Loucy (cell line): Measurements from ENCODE around the gene RPL12.

Experiments used
- H2AFZ ChIP-seq: fragments of 200-600 bp; sonication (generic); 2 replicates; pipeline ENCODE4 v1.6.0; 2016; ENCODE audit warnings: antibody characterized with exemption, mild to moderate bottlenecking, low read length, moderate library complexity
- H3F3A ChIP-seq: fragments of 200-600 bp; 2 replicates; pipeline ENCODE4 v1.6.0; 2016; ENCODE audit warnings: antibody characterized with exemption, low read depth, mild to moderate bottlenecking
- H3K27me3 ChIP-seq: fragments of 200-600 bp; sonication (generic); 2 replicates; pipeline ENCODE4 v1.6.1; 2014; ENCODE audit warnings: low read length, mild to moderate bottlenecking; ENCODE audit not compliant: insufficient read depth, poor library complexity, severe bottlenecking
- H3K36me3 ChIP-seq: fragments of 200-600 bp; sonication (generic); 2 replicates; pipeline ENCODE4 v1.6.1; 2016; ENCODE audit warnings: low read length; ENCODE audit not compliant: insufficient read depth
- H3K4me1 ChIP-seq: fragments of 200-600 bp; sonication (generic); 2 replicates; pipeline ENCODE4 v1.5.1; 2014; ENCODE audit warnings: low read length, mild to moderate bottlenecking; ENCODE audit not compliant: insufficient read depth, poor library complexity, severe bottlenecking
- H3K4me2 ChIP-seq: fragments of 200-600 bp; sonication (generic); 2 replicates; pipeline ENCODE4 v1.6.0; 2014; ENCODE audit warnings: antibody characterized with exemption, low read length, low read depth, mild to moderate bottlenecking; ENCODE audit not compliant: poor library complexity, severe bottlenecking
- H3K4me3 ChIP-seq: fragments of 200-600 bp; sonication (generic); 2 replicates; pipeline ENCODE4 v1.5.1; 2014; ENCODE audit warnings: low read length, mild to moderate bottlenecking, mixed read lengths; ENCODE audit not compliant: poor library complexity, severe bottlenecking
- H3K79me2 ChIP-seq: fragments of 200-600 bp; sonication (generic); 2 replicates; pipeline ENCODE4 v1.6.1; 2014; ENCODE audit warnings: low read length; ENCODE audit not compliant: insufficient read depth
- H3K9ac ChIP-seq: fragments of 200-600 bp; sonication (generic); 2 replicates; pipeline ENCODE4 v1.6.0; 2014; ENCODE audit warnings: mild to moderate bottlenecking, low read depth, low read length, moderate library complexity; ENCODE audit not compliant: poor library complexity, severe bottlenecking
- H3K9me2 ChIP-seq: fragments of 200-600 bp; sonication (generic); replicated peaks from 2 replicates; pipeline ENCODE4 v1.6.1; 2016; ENCODE audit warnings: low read depth, low read length, mixed read lengths
- H3K9me3 ChIP-seq: fragments of 200-600 bp; sonication (generic); 2 replicates; pipeline ENCODE4 v1.6.1; 2014; ENCODE audit warnings: mild to moderate bottlenecking, antibody characterized with exemption, low read length, low read depth; ENCODE audit not compliant: insufficient read depth
- H4K20me1 ChIP-seq: fragments of 200-600 bp; sonication (generic); 2 replicates; pipeline ENCODE4 v1.6.0; 2014; ENCODE audit warnings: antibody characterized with exemption, low read length, mild to moderate bottlenecking; ENCODE audit not compliant: insufficient read depth, poor library complexity, severe bottlenecking
- EZH2phosphoT487 ChIP-seq: fragments of 200-600 bp; IDR thresholded peaks from 2 replicates; pipeline ENCODE4 v1.6.1; 2018; ENCODE audit warnings: antibody characterized with exemption, mild to moderate bottlenecking, moderate library complexity, borderline replicate concordance
- TF ChIP-seq, protein P1 (sequence below): fragments of 200-600 bp; sonication (generic); conservative IDR thresholded peaks from 2 replicates; pipeline ENCODE4 v1.5.1; 2014; ENCODE audit warnings: mild to moderate bottlenecking, antibody characterized with exemption, low read length

The RPL12 gene

DNA sequence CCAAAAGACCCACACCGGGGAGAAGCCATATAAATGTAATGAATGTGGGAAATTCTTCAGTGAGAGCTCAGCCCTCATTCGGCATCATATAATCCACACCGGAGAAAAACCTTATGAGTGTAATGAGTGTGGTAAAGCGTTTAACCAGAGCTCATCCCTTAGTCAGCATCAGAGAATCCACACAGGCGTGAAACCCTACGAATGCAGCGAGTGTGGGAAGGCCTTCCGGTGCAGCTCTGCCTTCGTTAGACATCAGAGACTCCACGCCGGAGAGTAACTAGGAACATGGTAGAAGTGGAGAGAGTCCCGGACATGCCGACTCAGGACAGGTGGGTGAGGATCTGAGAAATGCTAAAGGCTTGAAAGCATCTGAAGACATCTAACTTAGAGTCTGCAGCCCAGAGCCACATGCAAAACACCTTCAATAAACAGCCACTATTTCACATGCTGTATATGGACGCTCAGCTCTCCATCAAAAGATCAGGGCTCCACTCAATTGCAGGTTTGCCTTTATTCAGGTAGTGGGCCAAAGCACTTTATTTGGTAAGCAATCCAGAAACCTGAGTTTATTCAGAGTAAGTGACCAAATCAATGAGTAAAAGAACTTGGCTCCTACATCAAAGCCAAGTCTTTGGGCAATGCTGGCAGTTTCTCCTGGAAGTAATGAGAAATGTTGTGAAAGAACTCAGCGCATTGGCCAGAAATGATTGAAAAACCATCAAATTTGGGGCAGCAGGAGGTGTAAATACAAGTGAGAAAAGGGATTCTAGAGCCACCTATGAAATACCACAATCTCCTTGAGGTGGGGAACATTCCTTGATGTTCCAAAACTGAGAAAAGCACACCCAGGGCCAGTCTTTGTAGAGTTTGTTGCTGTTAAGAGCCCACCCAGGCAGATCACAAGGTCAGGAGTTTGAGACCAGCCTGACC is 6.0 kb downstream of the RPL12 start:
- no peaks in the 10 kb centered on the region for H3K27me3 ChIP-seq
- no peaks in the 10 kb centered on the region for H3K9me2 ChIP-seq
- no peak overlapping the region for H2AFZ ChIP-seq
- H3K9ac ChIP-seq = no peak overlapping the region
- H3K4me3 ChIP-seq = no peak overlapping the region
- H3K9me3 ChIP-seq = no peaks in the 10 kb centered on the region
- no peak overlapping the region for H3K4me2 ChIP-seq
- H3F3A ChIP-seq = peaks cover 18% of the 10 kb centered on the region; the same call in 1 of the 2 replicates
- peaks cover 35% of the 10 kb centered on the region for H3K79me2 ChIP-seq
- TF ChIP-seq, protein P1, sequence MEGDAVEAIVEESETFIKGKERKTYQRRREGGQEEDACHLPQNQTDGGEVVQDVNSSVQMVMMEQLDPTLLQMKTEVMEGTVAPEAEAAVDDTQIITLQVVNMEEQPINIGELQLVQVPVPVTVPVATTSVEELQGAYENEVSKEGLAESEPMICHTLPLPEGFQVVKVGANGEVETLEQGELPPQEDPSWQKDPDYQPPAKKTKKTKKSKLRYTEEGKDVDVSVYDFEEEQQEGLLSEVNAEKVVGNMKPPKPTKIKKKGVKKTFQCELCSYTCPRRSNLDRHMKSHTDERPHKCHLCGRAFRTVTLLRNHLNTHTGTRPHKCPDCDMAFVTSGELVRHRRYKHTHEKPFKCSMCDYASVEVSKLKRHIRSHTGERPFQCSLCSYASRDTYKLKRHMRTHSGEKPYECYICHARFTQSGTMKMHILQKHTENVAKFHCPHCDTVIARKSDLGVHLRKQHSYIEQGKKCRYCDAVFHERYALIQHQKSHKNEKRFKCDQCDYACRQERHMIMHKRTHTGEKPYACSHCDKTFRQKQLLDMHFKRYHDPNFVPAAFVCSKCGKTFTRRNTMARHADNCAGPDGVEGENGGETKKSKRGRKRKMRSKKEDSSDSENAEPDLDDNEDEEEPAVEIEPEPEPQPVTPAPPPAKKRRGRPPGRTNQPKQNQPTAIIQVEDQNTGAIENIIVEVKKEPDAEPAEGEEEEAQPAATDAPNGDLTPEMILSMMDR = no peak
- no peak for TF ChIP-seq EZH2phosphoT487
- peaks cover 30% of the 10 kb centered on the region for H4K20me1 ChIP-seq
- H3K36me3 ChIP-seq = peaks cover 64% of the 10 kb centered on the region
- H3K4me1 ChIP-seq = peaks cover 24% of the 10 kb centered on the region

DNA sequence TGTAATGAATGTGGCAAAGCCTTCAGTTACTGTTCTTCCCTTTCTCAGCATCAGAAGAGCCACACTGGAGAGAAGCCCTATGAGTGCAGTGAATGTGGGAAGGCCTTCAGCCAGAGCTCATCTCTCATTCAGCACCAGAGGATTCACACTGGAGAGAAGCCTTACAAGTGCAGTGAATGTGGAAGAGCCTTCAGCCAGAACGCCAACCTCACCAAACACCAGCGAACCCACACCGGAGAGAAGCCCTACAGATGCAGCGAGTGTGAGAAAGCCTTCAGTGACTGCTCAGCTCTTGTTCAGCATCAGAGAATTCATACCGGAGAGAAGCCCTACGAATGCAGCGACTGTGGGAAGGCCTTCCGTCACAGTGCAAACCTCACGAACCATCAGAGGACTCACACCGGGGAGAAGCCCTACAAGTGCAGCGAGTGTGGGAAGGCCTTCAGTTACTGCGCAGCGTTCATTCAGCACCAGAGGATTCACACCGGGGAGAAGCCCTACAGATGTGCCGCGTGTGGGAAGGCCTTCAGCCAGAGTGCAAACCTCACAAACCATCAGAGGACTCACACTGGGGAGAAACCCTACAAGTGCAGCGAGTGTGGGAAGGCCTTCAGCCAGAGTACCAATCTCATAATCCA is 6.8 kb downstream of the RPL12 start:
- Histone ChIP-seq H3K9me2 (no peaks in the 10 kb centered on the region), H3K9me3 (no peaks in the 10 kb centered on the region), H3K4me1 (peaks cover 17% of the 10 kb centered on the region), H3K4me3 (no peak overlapping the region), H3K27me3 (no peaks in the 10 kb centered on the region), H3K79me2 (peaks cover 27% of the 10 kb centered on the region), H3K36me3 (peaks cover 65% of the 10 kb centered on the region), H3K4me2 (no peak overlapping the region), H3K9ac (no peak overlapping the region), H2AFZ (no peak overlapping the region), H4K20me1 (peaks cover 22% of the 10 kb centered on the region), H3F3A (peaks cover 18% of the 10 kb centered on the region; the same call in 1 of the 2 replicates)
- no peak for TF ChIP-seq EZH2phosphoT487
- TF ChIP-seq, protein P1 = no peak

DNA sequence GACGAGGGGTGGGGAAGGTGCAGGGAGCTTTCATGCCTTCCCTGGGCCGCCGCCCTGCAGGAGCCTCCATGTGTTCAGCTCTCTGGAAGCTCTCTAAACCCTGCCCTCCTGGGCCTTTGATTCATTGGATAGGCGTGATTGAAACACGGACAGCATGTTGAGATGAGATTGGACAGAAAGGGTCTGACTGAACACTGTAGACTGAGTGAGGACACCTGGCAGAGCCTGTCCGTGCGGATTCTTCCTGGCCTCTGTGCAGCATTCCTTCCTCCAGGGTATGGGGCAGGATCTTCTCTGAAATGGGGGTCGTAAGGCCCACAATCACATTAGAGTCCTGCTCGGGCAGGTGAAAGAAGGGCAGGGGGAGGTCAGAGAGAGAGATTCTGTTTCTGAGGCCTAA is 12.8 kb downstream of the RPL12 start:
- Histone ChIP-seq H3K36me3 (peaks cover 59% of the 10 kb centered on the region; the same call in 1 of the 2 replicates), H3K4me3 (no peak overlapping the region), H3K4me1 (peaks cover 4% of the 10 kb centered on the region), H4K20me1 (no peaks in the 10 kb centered on the region), H3K9me3 (no peaks in the 10 kb centered on the region), H3K9ac (no peak overlapping the region), H2AFZ (no peak overlapping the region), H3K79me2 (no peaks in the 10 kb centered on the region), H3F3A (no peaks in the 10 kb centered on the region), H3K4me2 (no peak overlapping the region), H3K27me3 (no peaks in the 10 kb centered on the region), H3K9me2 (no peaks in the 10 kb centered on the region)
- no peak for TF ChIP-seq EZH2phosphoT487
- TF ChIP-seq, protein P1 = no peak
